IPS DF 4.7 (cell line): ENCODE data around the gene DNM1.
"Not testable (repeated sequence)": the region's sequence is repeated elsewhere in the genome, so short reads cannot be mapped to it uniquely, and the experiment has no call there.

Experiments used
- DNase-seq: peaks from one replicate; pipeline ENCODE4 v3.0.0-alpha.2; 2013; ENCODE audit warnings: low spot score; ENCODE audit errors: extremely low read depth

DNM1 gene

GRCh38 chr9:128274245-128274644, 71.1 kb downstream of the DNM1 start:
- DNase-seq: no peak

GRCh38 chr9:128275198-128276007, 72.2 kb downstream of the DNM1 start, which contains the start of gene GOLGA2:
Gene GOLGA2, minus strand, starts transcription at chr9:128276007. Its CDS starts 31 bp downstream, at chr9:128275976.
- DNase-seq: no peak

GRCh38 chr9:128276008-128276573, 72.9 kb downstream of the DNM1 start, which contains the start of gene SWI5:
Gene SWI5, plus strand, starts transcription at chr9:128276276.
- no peak for DNase-seq

GRCh38 chr9:128276574-128277270, 73.5 kb downstream of the DNM1 start:
- no peak for DNase-seq

- not testable (repeated sequence) for DNase-seq
These were observed 76.2 kb downstream of the DNM1 start for GRCh38 chr9:128279088-128280073.

GRCh38 chr9:128280084-128280622, 77.0 kb downstream of the DNM1 start:
- no peak for DNase-seq

- no peak for DNase-seq
These were observed 79.3 kb downstream of the DNM1 start for GRCh38 chr9:128282500-128282899.

GRCh38 chr9:128285033-128285784, 82.0 kb downstream of the DNM1 start:
- DNase-seq: no peak

GRCh38 chr9:128286440-128286839, 83.3 kb downstream of the DNM1 start:
- no peak for DNase-seq

- DNase-seq: no peak
These were observed 85.3 kb downstream of the DNM1 start for GRCh38 chr9:128288273-128289004.

GRCh38 chr9:128292009-128292408, 88.8 kb downstream of the DNM1 start:
- no peak for DNase-seq

- no peak for DNase-seq
These were observed 89.9 kb downstream of the DNM1 start for GRCh38 chr9:128293091-128293490.

GRCh38 chr9:128294142-128294541, 91.0 kb downstream of the DNM1 start:
- no peak for DNase-seq

- no peak for DNase-seq
These were observed 93.4 kb downstream of the DNM1 start for GRCh38 chr9:128296340-128297220.

- DNase-seq: no peak
These were observed 94.1 kb downstream of the DNM1 start for GRCh38 chr9:128297221-128297773.

- DNase-seq: no peak
These were observed 95.6 kb downstream of the DNM1 start for GRCh38 chr9:128298535-128299482.
